HepG2 (cell line): ENCODE measurements around the gene ENDOG. TPM values are rescaled to one million over a fixed set of nuclear protein-coding genes. Genes with fewer than 3 reads are reported as not detected.
A peak's percentile ranks its signal among the peaks of the same experiment; 100 is the strongest.

Experiments
- EED ChIP-seq: sonication (generic); formaldehyde crosslinking; IDR thresholded peaks from 2 replicates; pipeline ENCODE4 v1.5.0; 2020; ENCODE audit warnings: mild to moderate bottlenecking, missing genetic modification reagents
- ELF4 ChIP-seq: sonication (generic); formaldehyde crosslinking; IDR thresholded peaks from 2 replicates; pipeline ENCODE4 v1.5.0; 2020; ENCODE audit warnings: missing genetic modification reagents, mild to moderate bottlenecking, moderate library complexity, borderline replicate concordance
- PATZ1 ChIP-seq: sonication (generic); formaldehyde crosslinking; IDR thresholded peaks from 2 replicates; pipeline ENCODE4 v1.4.0; 2020; ENCODE audit warnings: missing genetic modification reagents
- SRF ChIP-seq: IDR thresholded peaks from 2 replicates; pipeline ENCODE4 v1.6.1; 2011; ENCODE audit warnings: mild to moderate bottlenecking, low read depth, low read length, moderate library complexity
- ZBTB42 ChIP-seq: sonication (generic); formaldehyde crosslinking; IDR thresholded peaks from 2 replicates; pipeline ENCODE4 v1.5.0; 2020; ENCODE audit warnings: mild to moderate bottlenecking, missing genetic modification reagents
- ZC3H13 ChIP-seq: sonication (generic); formaldehyde crosslinking; IDR thresholded peaks from 2 replicates; pipeline ENCODE4 v1.8.1; 2023; ENCODE audit warnings: mild to moderate bottlenecking, missing genetic modification reagents, moderate library complexity
- ZNF326 ChIP-seq: sonication (generic); formaldehyde crosslinking; IDR thresholded peaks from 2 replicates; pipeline ENCODE4 v1.4.0; 2020; ENCODE audit warnings: missing genetic modification reagents, borderline replicate concordance
- ZNF556 ChIP-seq: sonication (generic); formaldehyde crosslinking; IDR thresholded peaks from 2 replicates; pipeline ENCODE4 v1.4.0; 2020; ENCODE audit warnings: mild to moderate bottlenecking, missing genetic modification reagents, borderline replicate concordance
- ZNF629 ChIP-seq: sonication (generic); formaldehyde crosslinking; conservative IDR thresholded peaks from 2 replicates; pipeline ENCODE4 v1.5.0; 2020; ENCODE audit warnings: missing genetic modification reagents
- ZNF646 ChIP-seq: sonication (generic); formaldehyde crosslinking; IDR thresholded peaks from 2 replicates; pipeline ENCODE4 v1.9.0; 2021; ENCODE audit warnings: mild to moderate bottlenecking, missing genetic modification reagents
- ZNF800 ChIP-seq: sonication (generic); formaldehyde crosslinking; IDR thresholded peaks from 2 replicates; pipeline ENCODE4 v1.4.0; 2020; ENCODE audit warnings: missing genetic modification reagents
- polyA plus RNA-seq, 8 experiments: library from polyadenylated mRNA; depleted of rRNA in 3 of 8; stranded (reverse) in 7 of 8; unstranded in 1 of 8; fragments of >200 nt; fragmentation: Illumina TruSeq in 4 of 8; extraction: Trizol in 4 of 8; gene quantifications; 2 replicates each; pipeline versions ENCODE4 v1.2.1 to v1.2.3, GENCODE V29; 2011 to 2016; ENCODE audit warnings: low read depth in 4 of 8, missing spikeins in 1 of 8, mixed read lengths in 1 of 8; ENCODE audit not compliant: insufficient read depth in 1 of 8
- total RNA-seq, 5 experiments: library from RNA; depleted of rRNA; stranded (reverse); fragments of >200 nt; fragmentation: Illumina TruSeq; extraction: Trizol; gene quantifications; 2 replicates each; pipeline ENCODE4 v1.2.3, GENCODE V29; 2016; ENCODE audit warnings: low read depth in 1 of 5
- TF ChIP-seq, protein P1 (sequence below): sonication (generic); formaldehyde crosslinking; IDR thresholded peaks from 2 replicates; pipeline ENCODE4 v1.4.0; 2020; ENCODE audit warnings: missing genetic modification reagents
- TF ChIP-seq, protein P2 (sequence below): sonication (generic); formaldehyde crosslinking; IDR thresholded peaks from 2 replicates; pipeline ENCODE4 v1.5.1; 2020; ENCODE audit warnings: missing genetic modification reagents, mild to moderate bottlenecking, borderline replicate concordance

The ENDOG gene
- total and polyA plus RNA-seq, 2 of the 13 experiments (the other 11 are each of a cell fraction or from before 2014, with no cell fraction given), result 26.3 to 28.8 TPM

DNA sequence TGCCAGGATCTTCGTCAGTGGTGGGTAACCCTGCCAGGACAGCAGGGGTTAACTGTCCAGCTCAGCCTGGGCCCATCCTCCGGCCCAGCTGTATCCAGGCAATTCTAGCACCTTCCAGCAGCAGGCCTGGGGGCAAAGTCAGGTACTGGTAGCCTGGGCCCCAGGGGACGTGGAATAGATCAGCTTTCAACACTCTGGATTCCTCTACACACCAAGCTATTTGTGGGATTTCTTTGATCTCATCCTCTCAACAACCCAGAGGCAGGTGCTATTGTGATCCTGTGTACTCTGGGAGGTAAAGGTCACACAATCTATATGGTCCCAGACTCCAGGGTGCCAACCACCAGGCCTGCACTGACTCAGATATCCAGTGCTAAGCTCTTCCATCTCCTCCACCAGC lies 20.0 kb downstream of the ENDOG start (continued):
- TF ChIP-seq SRF, result no peak
- TF ChIP-seq, protein P1, sequence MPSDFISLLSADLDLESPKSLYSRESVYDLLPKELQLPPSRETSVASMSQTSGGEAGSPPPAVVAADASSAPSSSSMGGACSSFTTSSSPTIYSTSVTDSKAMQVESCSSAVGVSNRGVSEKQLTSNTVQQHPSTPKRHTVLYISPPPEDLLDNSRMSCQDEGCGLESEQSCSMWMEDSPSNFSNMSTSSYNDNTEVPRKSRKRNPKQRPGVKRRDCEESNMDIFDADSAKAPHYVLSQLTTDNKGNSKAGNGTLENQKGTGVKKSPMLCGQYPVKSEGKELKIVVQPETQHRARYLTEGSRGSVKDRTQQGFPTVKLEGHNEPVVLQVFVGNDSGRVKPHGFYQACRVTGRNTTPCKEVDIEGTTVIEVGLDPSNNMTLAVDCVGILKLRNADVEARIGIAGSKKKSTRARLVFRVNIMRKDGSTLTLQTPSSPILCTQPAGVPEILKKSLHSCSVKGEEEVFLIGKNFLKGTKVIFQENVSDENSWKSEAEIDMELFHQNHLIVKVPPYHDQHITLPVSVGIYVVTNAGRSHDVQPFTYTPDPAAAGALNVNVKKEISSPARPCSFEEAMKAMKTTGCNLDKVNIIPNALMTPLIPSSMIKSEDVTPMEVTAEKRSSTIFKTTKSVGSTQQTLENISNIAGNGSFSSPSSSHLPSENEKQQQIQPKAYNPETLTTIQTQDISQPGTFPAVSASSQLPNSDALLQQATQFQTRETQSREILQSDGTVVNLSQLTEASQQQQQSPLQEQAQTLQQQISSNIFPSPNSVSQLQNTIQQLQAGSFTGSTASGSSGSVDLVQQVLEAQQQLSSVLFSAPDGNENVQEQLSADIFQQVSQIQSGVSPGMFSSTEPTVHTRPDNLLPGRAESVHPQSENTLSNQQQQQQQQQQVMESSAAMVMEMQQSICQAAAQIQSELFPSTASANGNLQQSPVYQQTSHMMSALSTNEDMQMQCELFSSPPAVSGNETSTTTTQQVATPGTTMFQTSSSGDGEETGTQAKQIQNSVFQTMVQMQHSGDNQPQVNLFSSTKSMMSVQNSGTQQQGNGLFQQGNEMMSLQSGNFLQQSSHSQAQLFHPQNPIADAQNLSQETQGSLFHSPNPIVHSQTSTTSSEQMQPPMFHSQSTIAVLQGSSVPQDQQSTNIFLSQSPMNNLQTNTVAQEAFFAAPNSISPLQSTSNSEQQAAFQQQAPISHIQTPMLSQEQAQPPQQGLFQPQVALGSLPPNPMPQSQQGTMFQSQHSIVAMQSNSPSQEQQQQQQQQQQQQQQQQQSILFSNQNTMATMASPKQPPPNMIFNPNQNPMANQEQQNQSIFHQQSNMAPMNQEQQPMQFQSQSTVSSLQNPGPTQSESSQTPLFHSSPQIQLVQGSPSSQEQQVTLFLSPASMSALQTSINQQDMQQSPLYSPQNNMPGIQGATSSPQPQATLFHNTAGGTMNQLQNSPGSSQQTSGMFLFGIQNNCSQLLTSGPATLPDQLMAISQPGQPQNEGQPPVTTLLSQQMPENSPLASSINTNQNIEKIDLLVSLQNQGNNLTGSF (CRISPR knock-in tag), result no peak
- no peak for TF ChIP-seq ZNF326 (CRISPR knock-in tag)
- no peak for TF ChIP-seq ZNF556
- no peak for TF ChIP-seq ZBTB42
- TF ChIP-seq ZNF800, result no peak
- no peak for TF ChIP-seq EED (CRISPR knock-in tag)
- TF ChIP-seq ZNF629 (CRISPR knock-in tag), result 0 out of 2 replicates have a peak, but pooled peaks have one; percentile 28
- TF ChIP-seq PATZ1 (CRISPR knock-in tag), result peak; percentile 91
- peak; percentile 87 for TF ChIP-seq ZNF646 (CRISPR knock-in tag)
- TF ChIP-seq, protein P2, sequence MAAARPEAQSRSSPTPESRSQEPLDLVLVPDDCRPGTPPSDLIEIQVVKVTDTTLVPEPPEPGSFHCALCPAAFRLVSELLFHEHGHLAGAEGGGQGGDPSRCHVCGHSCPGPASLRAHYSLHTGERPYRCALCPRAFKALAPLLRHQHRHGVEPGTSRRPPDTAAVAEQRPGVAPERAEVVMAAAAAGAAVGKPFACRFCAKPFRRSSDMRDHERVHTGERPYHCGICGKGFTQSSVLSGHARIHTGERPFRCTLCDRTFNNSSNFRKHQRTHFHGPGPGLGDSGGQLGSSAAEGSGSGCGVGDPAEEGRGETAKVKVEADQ (CRISPR knock-in tag), result no peak; the same call in 1 of the 2 replicates
- no peak for TF ChIP-seq ELF4 (CRISPR knock-in tag)
- TF ChIP-seq ZC3H13 (CRISPR knock-in tag), result no peak
